Measurements from ENCODE around the gene ACBD4. TPM values are rescaled to one million over a fixed set of nuclear protein-coding genes. Genes with fewer than 3 reads are reported as not detected.

The ACBD4 gene
- total and polyA plus RNA-seq, 10 of the 15 experiments (the other 5 are each of a cell fraction or from before 2014, with no cell fraction given) = 0.20 to 13.8 (median 6.9) TPM

GRCh38 chr17:45147581-45148182 is 12.2 kb downstream of the ACBD4 start (continued):
- TF ChIP-seq, protein P1, sequence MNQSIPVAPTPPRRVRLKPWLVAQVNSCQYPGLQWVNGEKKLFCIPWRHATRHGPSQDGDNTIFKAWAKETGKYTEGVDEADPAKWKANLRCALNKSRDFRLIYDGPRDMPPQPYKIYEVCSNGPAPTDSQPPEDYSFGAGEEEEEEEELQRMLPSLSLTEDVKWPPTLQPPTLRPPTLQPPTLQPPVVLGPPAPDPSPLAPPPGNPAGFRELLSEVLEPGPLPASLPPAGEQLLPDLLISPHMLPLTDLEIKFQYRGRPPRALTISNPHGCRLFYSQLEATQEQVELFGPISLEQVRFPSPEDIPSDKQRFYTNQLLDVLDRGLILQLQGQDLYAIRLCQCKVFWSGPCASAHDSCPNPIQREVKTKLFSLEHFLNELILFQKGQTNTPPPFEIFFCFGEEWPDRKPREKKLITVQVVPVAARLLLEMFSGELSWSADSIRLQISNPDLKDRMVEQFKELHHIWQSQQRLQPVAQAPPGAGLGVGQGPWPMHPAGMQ (IDR thresholded peaks at IDR 0.05; ENCODE audit: borderline replicate concordance) = no peak
- TF ChIP-seq TCF12 (IDR thresholded peaks at IDR 0.05; ENCODE audit: low read depth, low read length) (no peak), FOXK2 (IDR thresholded peaks at IDR 0.05) (peak; percentile 98), CHD2 (IDR thresholded peaks at IDR 0.05; ENCODE audit: borderline replicate concordance, low read depth, low read length) (peak; percentile 97), SREBF2 (IDR thresholded peaks at IDR 0.05; ENCODE audit: low read length) (no peak), RFX5 (IDR thresholded peaks at IDR 0.05; ENCODE audit: low read depth, low read length) (no peak), EGR1 (IDR thresholded peaks at IDR 0.05; ENCODE audit: borderline replicate concordance in 1 of 2, low read depth in 2 of 2, low read length in 2 of 2) (no peak), BMI1 (IDR thresholded peaks at IDR 0.05; ENCODE audit: borderline replicate concordance) (peak; percentile 60; the same call in 1 of the 2 replicates), LARP7 (IDR thresholded peaks at IDR 0.05) (0 out of 2 replicates have a peak, but pooled peaks have one; percentile 42), NR2C1 (IDR thresholded peaks at IDR 0.05) (no peak), EZH2 (IDR thresholded peaks at IDR 0.05; ENCODE audit: borderline replicate concordance, control insufficient read depth, low read depth, low read length) (no peak), BACH1 (IDR thresholded peaks at IDR 0.05; ENCODE audit: borderline replicate concordance) (peak; percentile 69; the same call in 1 of the 2 replicates), TBL1XR1 (IDR thresholded peaks at IDR 0.05; ENCODE audit: low read depth, low read length) (no peak), MYC (IDR thresholded peaks at IDR 0.05; ENCODE audit: insufficient read depth, insufficient read length, insufficient replicate concordance, low read length, severe bottlenecking) (no peak), SUPT20H (IDR thresholded peaks at IDR 0.05; ENCODE audit: borderline replicate concordance, control insufficient read depth, low read depth, low read length) (no peak)
- TF ChIP-seq, protein P2, sequence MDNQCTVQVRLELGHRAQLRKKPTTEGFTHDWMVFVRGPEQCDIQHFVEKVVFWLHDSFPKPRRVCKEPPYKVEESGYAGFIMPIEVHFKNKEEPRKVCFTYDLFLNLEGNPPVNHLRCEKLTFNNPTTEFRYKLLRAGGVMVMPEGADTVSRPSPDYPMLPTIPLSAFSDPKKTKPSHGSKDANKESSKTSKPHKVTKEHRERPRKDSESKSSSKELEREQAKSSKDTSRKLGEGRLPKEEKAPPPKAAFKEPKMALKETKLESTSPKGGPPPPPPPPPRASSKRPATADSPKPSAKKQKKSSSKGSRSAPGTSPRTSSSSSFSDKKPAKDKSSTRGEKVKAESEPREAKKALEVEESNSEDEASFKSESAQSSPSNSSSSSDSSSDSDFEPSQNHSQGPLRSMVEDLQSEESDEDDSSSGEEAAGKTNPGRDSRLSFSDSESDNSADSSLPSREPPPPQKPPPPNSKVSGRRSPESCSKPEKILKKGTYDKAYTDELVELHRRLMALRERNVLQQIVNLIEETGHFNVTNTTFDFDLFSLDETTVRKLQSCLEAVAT (IDR thresholded peaks at IDR 0.05) = peak; percentile 86
- TF ChIP-seq, protein P3, sequence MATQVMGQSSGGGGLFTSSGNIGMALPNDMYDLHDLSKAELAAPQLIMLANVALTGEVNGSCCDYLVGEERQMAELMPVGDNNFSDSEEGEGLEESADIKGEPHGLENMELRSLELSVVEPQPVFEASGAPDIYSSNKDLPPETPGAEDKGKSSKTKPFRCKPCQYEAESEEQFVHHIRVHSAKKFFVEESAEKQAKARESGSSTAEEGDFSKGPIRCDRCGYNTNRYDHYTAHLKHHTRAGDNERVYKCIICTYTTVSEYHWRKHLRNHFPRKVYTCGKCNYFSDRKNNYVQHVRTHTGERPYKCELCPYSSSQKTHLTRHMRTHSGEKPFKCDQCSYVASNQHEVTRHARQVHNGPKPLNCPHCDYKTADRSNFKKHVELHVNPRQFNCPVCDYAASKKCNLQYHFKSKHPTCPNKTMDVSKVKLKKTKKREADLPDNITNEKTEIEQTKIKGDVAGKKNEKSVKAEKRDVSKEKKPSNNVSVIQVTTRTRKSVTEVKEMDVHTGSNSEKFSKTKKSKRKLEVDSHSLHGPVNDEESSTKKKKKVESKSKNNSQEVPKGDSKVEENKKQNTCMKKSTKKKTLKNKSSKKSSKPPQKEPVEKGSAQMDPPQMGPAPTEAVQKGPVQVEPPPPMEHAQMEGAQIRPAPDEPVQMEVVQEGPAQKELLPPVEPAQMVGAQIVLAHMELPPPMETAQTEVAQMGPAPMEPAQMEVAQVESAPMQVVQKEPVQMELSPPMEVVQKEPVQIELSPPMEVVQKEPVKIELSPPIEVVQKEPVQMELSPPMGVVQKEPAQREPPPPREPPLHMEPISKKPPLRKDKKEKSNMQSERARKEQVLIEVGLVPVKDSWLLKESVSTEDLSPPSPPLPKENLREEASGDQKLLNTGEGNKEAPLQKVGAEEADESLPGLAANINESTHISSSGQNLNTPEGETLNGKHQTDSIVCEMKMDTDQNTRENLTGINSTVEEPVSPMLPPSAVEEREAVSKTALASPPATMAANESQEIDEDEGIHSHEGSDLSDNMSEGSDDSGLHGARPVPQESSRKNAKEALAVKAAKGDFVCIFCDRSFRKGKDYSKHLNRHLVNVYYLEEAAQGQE (IDR thresholded peaks at IDR 0.05; ENCODE audit: low read depth, low read length) = no peak
- TF ChIP-seq, protein P4, sequence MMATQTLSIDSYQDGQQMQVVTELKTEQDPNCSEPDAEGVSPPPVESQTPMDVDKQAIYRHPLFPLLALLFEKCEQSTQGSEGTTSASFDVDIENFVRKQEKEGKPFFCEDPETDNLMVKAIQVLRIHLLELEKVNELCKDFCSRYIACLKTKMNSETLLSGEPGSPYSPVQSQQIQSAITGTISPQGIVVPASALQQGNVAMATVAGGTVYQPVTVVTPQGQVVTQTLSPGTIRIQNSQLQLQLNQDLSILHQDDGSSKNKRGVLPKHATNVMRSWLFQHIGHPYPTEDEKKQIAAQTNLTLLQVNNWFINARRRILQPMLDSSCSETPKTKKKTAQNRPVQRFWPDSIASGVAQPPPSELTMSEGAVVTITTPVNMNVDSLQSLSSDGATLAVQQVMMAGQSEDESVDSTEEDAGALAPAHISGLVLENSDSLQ (IDR thresholded peaks at IDR 0.05) = peak; percentile 86
- TF ChIP-seq, protein P5, sequence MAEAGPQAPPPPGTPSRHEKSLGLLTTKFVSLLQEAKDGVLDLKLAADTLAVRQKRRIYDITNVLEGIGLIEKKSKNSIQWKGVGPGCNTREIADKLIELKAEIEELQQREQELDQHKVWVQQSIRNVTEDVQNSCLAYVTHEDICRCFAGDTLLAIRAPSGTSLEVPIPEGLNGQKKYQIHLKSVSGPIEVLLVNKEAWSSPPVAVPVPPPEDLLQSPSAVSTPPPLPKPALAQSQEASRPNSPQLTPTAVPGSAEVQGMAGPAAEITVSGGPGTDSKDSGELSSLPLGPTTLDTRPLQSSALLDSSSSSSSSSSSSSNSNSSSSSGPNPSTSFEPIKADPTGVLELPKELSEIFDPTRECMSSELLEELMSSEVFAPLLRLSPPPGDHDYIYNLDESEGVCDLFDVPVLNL (IDR thresholded peaks at IDR 0.05; ENCODE audit: low read depth, low read length) = no peak
- TF ChIP-seq, protein P6, sequence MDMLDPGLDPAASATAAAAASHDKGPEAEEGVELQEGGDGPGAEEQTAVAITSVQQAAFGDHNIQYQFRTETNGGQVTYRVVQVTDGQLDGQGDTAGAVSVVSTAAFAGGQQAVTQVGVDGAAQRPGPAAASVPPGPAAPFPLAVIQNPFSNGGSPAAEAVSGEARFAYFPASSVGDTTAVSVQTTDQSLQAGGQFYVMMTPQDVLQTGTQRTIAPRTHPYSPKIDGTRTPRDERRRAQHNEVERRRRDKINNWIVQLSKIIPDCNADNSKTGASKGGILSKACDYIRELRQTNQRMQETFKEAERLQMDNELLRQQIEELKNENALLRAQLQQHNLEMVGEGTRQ (IDR thresholded peaks at IDR 0.05; ENCODE audit: borderline replicate concordance, low read depth, low read length) = no peak

All from GM12878 (cell line).